Endothelial cell of hepatic sinusoid (primary cell): ENCODE measurements around the gene MAN1A1.
"Not testable (repeated sequence)": the region's sequence is repeated elsewhere in the genome, so short reads cannot be mapped to it uniquely, and the experiment has no call there.

Experiments used
- in situ Hi-C: cut with HindIII; loops from 2 replicates; pipeline ENCODE4 v1.10.0; 2017; ENCODE audit warnings: low sequenced_read_pairs

MAN1A1 gene

GRCh38 chr6:119308048-119308570 lies 41.5 kb downstream of the MAN1A1 start:
- in situ Hi-C loops, result no loop called here

GRCh38 chr6:119307056-119307455 lies 42.5 kb downstream of the MAN1A1 start:
- in situ Hi-C loops, result no loop called here

GRCh38 chr6:119306396-119306968 lies 43.1 kb downstream of the MAN1A1 start:
- in situ Hi-C loops, result no loop called here

GRCh38 chr6:119303164-119303887 lies 46.2 kb downstream of the MAN1A1 start:
- in situ Hi-C loops, result no loop called here

- in situ Hi-C loops, result no loop called here
These were observed 48.1 kb downstream of the MAN1A1 start for GRCh38 chr6:119301429-119301828.

GRCh38 chr6:119299694-119300093 lies 49.9 kb downstream of the MAN1A1 start:
- in situ Hi-C loops, result no loop called here

GRCh38 chr6:119297049-119297448 lies 52.5 kb downstream of the MAN1A1 start:
- in situ Hi-C loops, result no loop called here

- in situ Hi-C loops, result no loop called here
These were observed 53.2 kb downstream of the MAN1A1 start for GRCh38 chr6:119296036-119297035.

GRCh38 chr6:119294984-119295383 lies 54.6 kb downstream of the MAN1A1 start:
- in situ Hi-C loops, result no loop called here

GRCh38 chr6:119291060-119291459 lies 58.5 kb downstream of the MAN1A1 start:
- in situ Hi-C loops, result not testable (repeated sequence)

- in situ Hi-C loops, result no loop called here
These were observed 59.3 kb downstream of the MAN1A1 start for GRCh38 chr6:119290306-119290705.

- in situ Hi-C loops, result no loop called here
These were observed 59.9 kb downstream of the MAN1A1 start for GRCh38 chr6:119289651-119290050.

- in situ Hi-C loops, result no loop called here
These were observed 63.5 kb downstream of the MAN1A1 start for GRCh38 chr6:119285908-119286625.

- in situ Hi-C loops, result no loop called here
These were observed 64.6 kb downstream of the MAN1A1 start for GRCh38 chr6:119284861-119285521.

GRCh38 chr6:119283979-119284545 lies 65.5 kb downstream of the MAN1A1 start:
- in situ Hi-C loops, result no loop called here

GRCh38 chr6:119283214-119283613 lies 66.3 kb downstream of the MAN1A1 start:
- in situ Hi-C loops, result no loop called here

- in situ Hi-C loops, result no loop called here
These were observed 68.9 kb downstream of the MAN1A1 start for GRCh38 chr6:119280668-119281067.

GRCh38 chr6:119280080-119280479 lies 69.5 kb downstream of the MAN1A1 start:
- in situ Hi-C loops, result no loop called here

GRCh38 chr6:119278625-119279024 lies 70.9 kb downstream of the MAN1A1 start:
- in situ Hi-C loops, result no loop called here

GRCh38 chr6:119277052-119277451 lies 72.5 kb downstream of the MAN1A1 start:
- in situ Hi-C loops, result no loop called here
